Mesendoderm (in vitro differentiated cells): ENCODE results near the gene SNAP29.

ENCODE experiments used
- DNase-seq: peaks from one replicate; pipeline ENCODE4 v3.0.0; 2013
- H2AK5ac ChIP-seq: 2 replicates; pipeline ENCODE4 v1.6.1; 2013; ENCODE audit warnings: low read length, inconsistent platforms
- H2BK120ac ChIP-seq: 2 replicates; pipeline ENCODE4 v1.6.1; 2013; ENCODE audit warnings: low read depth, mild to moderate bottlenecking, low read length, moderate library complexity, mixed read lengths
- H2BK15ac ChIP-seq: replicated peaks from 2 replicates; pipeline ENCODE4 v1.6.1; 2013; ENCODE audit warnings: low read depth, mild to moderate bottlenecking, moderate library complexity
- H2BK5ac ChIP-seq: 2 replicates; pipeline ENCODE4 v1.6.1; 2013; ENCODE audit warnings: low read length, inconsistent platforms
- H3K18ac ChIP-seq: 2 replicates; pipeline ENCODE4 v1.6.1; 2013; ENCODE audit warnings: mild to moderate bottlenecking, low read length, mixed read lengths
- H3K23ac ChIP-seq: one replicate; pipeline ENCODE4 v1.6.1; 2013; ENCODE audit warnings: low read length
- H3K27ac ChIP-seq: 2 replicates; pipeline ENCODE4 v1.5.1; 2013; ENCODE audit warnings: low read depth, mild to moderate bottlenecking, inconsistent platforms, low read length, moderate library complexity
- H3K27me3 ChIP-seq: 2 replicates; pipeline ENCODE4 v1.6.1; 2013; ENCODE audit warnings: low read length, control low read depth, mild to moderate bottlenecking, inconsistent platforms; ENCODE audit not compliant: insufficient read depth, poor library complexity
- H3K36me3 ChIP-seq: 2 replicates; pipeline ENCODE4 v1.6.1; 2013; ENCODE audit warnings: low read length, inconsistent platforms; ENCODE audit not compliant: control insufficient read depth, insufficient read depth
- H3K4ac ChIP-seq: one replicate; pipeline ENCODE4 v1.6.1; 2013; ENCODE audit warnings: low read depth, mild to moderate bottlenecking, low read length, moderate library complexity
- H3K4me1 ChIP-seq: 2 replicates; pipeline ENCODE4 v1.6.1; 2013; ENCODE audit warnings: low read depth, low read length, inconsistent platforms; ENCODE audit not compliant: control insufficient read depth
- H3K4me2 ChIP-seq: 2 replicates; pipeline ENCODE4 v1.6.1; 2013; ENCODE audit warnings: low read length
- H3K4me3 ChIP-seq: 2 replicates; pipeline ENCODE4 v1.5.1; 2013; ENCODE audit warnings: mild to moderate bottlenecking, low read length
- H3K56ac ChIP-seq: one replicate; pipeline ENCODE4 v1.6.1; 2013; ENCODE audit warnings: low read length
- H3K79me1 ChIP-seq: 2 replicates; pipeline ENCODE4 v1.6.1; 2013; ENCODE audit warnings: low read length, inconsistent platforms
- H3K79me2 ChIP-seq: 2 replicates; pipeline ENCODE4 v1.6.1; 2013; ENCODE audit warnings: mild to moderate bottlenecking, low read length; ENCODE audit not compliant: control insufficient read depth, insufficient read depth
- H3K9ac ChIP-seq: 2 replicates; pipeline ENCODE4 v1.6.1; 2013; ENCODE audit warnings: low read length, inconsistent platforms
- H4K5ac ChIP-seq: one replicate; pipeline ENCODE4 v1.6.1; 2013; ENCODE audit warnings: low read length
- H4K8ac ChIP-seq: one replicate; pipeline ENCODE4 v1.6.1; 2013; ENCODE audit warnings: low read depth, mild to moderate bottlenecking, control low read depth, low read length, moderate library complexity
- WGBS: extraction: QIAGEN DNeasy Blood & Tissue Kit; methylation state at CpG from one replicate; pipeline ENCODE4 v1.1.7; 2013; ENCODE audit warnings: low lambda C conversion rate, missing lambda C conversion rate; ENCODE audit not compliant: insufficient coverage; ENCODE audit errors: extremely low coverage; 5-methylcytosine and 5-hydroxymethylcytosine counted together

SNAP29 gene

DNA sequence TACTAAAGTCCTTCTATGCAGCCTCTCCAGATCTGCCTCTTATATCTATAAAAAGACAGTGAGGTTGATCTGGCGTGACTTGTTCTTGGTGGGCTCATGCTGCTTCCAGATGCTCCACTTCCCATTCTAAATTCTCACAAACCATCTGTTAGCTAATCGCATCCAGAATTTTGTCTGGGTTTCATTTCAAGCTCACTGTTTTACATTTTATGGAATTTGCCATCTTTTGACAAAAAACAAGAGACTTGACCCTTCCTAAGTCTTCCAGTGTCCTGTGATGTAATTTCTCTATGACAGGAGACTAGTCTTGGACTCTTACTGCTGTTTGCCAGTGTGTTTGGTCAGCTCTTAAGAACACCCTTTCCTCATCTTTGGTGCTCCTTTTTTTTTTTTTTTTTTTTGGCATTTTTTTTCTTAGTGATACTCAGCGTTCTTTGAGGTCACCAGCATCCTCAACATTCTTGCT is 81.4 kb downstream of the SNAP29 start:
- H3K23ac ChIP-seq: no peak overlapping the region
- no peak overlapping the region for H3K4me3 ChIP-seq
- no peak overlapping the region for H2BK15ac ChIP-seq
- no peak overlapping the region for H4K8ac ChIP-seq
- H3K9ac ChIP-seq: no peak overlapping the region
- no peak overlapping the region for H3K4ac ChIP-seq
- peaks cover 86% of the 10 kb centered on the region for H3K79me2 ChIP-seq
- no peak overlapping the region for H4K5ac ChIP-seq
- peaks cover 4% of the 10 kb centered on the region for H3K36me3 ChIP-seq
- no peak overlapping the region for H3K4me2 ChIP-seq
- H3K79me1 ChIP-seq: peaks cover 9% of the 10 kb centered on the region
- no peak overlapping the region for H3K27ac ChIP-seq
- no peak overlapping the region for H3K18ac ChIP-seq
- no peak overlapping the region for H3K56ac ChIP-seq
- DNase-seq: no peak
- H2AK5ac ChIP-seq: no peak overlapping the region
- H3K27me3 ChIP-seq: no peaks in the 10 kb centered on the region
- H3K4me1 ChIP-seq: peaks cover 2% of the 10 kb centered on the region
- no CpG with 5 or more reads among the region's 3 CpGs for WGBS
- no peak overlapping the region for H2BK120ac ChIP-seq
- H2BK5ac ChIP-seq: no peak overlapping the region
